ENCODE data around the gene DCUN1D2.

DNA sequence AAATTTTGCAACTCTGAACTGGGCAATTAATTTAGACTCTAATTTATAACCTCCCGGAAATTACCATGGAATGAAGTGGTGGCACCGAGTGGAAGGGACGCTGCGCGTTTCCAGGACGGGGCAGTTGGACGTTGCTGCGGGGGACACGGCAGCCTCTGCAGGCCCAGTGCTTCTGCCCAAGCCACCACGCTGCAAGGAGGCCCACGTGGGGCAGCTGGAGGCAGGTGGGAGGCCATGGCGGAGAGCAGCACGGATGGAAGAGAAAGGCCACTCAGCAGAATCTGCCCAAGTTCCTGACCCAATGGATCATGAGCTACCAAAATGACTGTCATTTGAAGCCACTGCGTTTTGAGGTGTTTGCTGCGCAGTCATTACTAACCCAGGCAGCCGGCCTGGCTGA is 26.0 kb downstream of the DCUN1D2 start:
- TF ChIP-seq POLR2AphosphoS5 (IDR thresholded peaks at IDR 0.05) (no peak), POLR2A (IDR thresholded peaks at IDR 0.05; ENCODE audit: low read depth) (no peak)
- TF ChIP-seq, protein P1, sequence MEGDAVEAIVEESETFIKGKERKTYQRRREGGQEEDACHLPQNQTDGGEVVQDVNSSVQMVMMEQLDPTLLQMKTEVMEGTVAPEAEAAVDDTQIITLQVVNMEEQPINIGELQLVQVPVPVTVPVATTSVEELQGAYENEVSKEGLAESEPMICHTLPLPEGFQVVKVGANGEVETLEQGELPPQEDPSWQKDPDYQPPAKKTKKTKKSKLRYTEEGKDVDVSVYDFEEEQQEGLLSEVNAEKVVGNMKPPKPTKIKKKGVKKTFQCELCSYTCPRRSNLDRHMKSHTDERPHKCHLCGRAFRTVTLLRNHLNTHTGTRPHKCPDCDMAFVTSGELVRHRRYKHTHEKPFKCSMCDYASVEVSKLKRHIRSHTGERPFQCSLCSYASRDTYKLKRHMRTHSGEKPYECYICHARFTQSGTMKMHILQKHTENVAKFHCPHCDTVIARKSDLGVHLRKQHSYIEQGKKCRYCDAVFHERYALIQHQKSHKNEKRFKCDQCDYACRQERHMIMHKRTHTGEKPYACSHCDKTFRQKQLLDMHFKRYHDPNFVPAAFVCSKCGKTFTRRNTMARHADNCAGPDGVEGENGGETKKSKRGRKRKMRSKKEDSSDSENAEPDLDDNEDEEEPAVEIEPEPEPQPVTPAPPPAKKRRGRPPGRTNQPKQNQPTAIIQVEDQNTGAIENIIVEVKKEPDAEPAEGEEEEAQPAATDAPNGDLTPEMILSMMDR (IDR thresholded peaks at IDR 0.05): no peak

Data from esophagus muscularis mucosa (tissue), 3 donors.